Nephron progenitor cell (in vitro differentiated cells): ENCODE results near the gene OPRM1.

Experiments used
- DNase-seq: peaks from one replicate; pipeline ENCODE4 v3.0.0; 2021
- H3K27ac Mint-ChIP-seq: 2 replicates; pipeline ENCODE4 v1.8.0; 2021; ENCODE audit warnings: mild to moderate bottlenecking, moderate library complexity, mixed read lengths
- H3K27me3 Mint-ChIP-seq: 2 replicates; pipeline ENCODE4 v1.8.0; 2021; ENCODE audit warnings: mild to moderate bottlenecking, low read depth, mixed read lengths; ENCODE audit not compliant: poor library complexity
- H3K36me3 Mint-ChIP-seq: 2 replicates; pipeline ENCODE4 v1.8.0; 2021; ENCODE audit warnings: low read depth, mixed read lengths
- H3K4me1 Mint-ChIP-seq: 2 replicates; pipeline ENCODE4 v1.8.0; 2021; ENCODE audit warnings: mixed read lengths
- H3K4me3 Mint-ChIP-seq: 2 replicates; pipeline ENCODE4 v1.8.0; 2021; ENCODE audit warnings: mild to moderate bottlenecking, moderate library complexity, mixed read lengths
- H3K9me3 Mint-ChIP-seq: 2 replicates; pipeline ENCODE4 v1.8.0; 2021; ENCODE audit warnings: mild to moderate bottlenecking, moderate library complexity, mixed read lengths
- CTCF ChIP-seq: fragments of 200-600 bp; sonication (generic); IDR thresholded peaks from 2 replicates; pipeline ENCODE4 v1.5.0; 2021; ENCODE audit warnings: antibody characterized with exemption

The OPRM1 gene

GRCh38 chr6:154117485-154117884 lies 78.4 kb downstream of the OPRM1 start:
- Mint-ChIP-seq H3K4me1 (no peaks in the 10 kb centered on the region), H3K36me3 (no peaks in the 10 kb centered on the region), H3K27ac (no peak overlapping the region), H3K27me3 (peaks cover 5% of the 10 kb centered on the region), H3K9me3 (no peaks in the 10 kb centered on the region), H3K4me3 (no peak overlapping the region)
- no peak for TF ChIP-seq CTCF
- DNase-seq: no peak

GRCh38 chr6:154122195-154122925 lies 83.3 kb downstream of the OPRM1 start:
- no peaks in the 10 kb centered on the region for H3K9me3 Mint-ChIP-seq
- no peaks in the 10 kb centered on the region for H3K4me1 Mint-ChIP-seq
- peaks cover 9% of the 10 kb centered on the region for H3K27me3 Mint-ChIP-seq

GRCh38 chr6:154123155-154123956 lies 84.3 kb downstream of the OPRM1 start:
- Mint-ChIP-seq H3K36me3 (no peaks in the 10 kb centered on the region), H3K9me3 (no peaks in the 10 kb centered on the region), H3K4me1 (no peaks in the 10 kb centered on the region), H3K27me3 (peaks cover 13% of the 10 kb centered on the region), H3K27ac (no peak overlapping the region), H3K4me3 (no peak overlapping the region)
- no peak for DNase-seq
- no peak for TF ChIP-seq CTCF

More at GRCh38 chr6:154122195-154122925, 83.3 kb downstream of the OPRM1 start:
- no peaks in the 10 kb centered on the region for H3K36me3 Mint-ChIP-seq
- H3K4me3 Mint-ChIP-seq: no peak overlapping the region
- no peak for TF ChIP-seq CTCF
- no peak overlapping the region for H3K27ac Mint-ChIP-seq
- DNase-seq: no peak

- H3K36me3 Mint-ChIP-seq: no peaks in the 10 kb centered on the region
These were observed 86.4 kb downstream of the OPRM1 start for GRCh38 chr6:154125421-154125820.

DNA sequence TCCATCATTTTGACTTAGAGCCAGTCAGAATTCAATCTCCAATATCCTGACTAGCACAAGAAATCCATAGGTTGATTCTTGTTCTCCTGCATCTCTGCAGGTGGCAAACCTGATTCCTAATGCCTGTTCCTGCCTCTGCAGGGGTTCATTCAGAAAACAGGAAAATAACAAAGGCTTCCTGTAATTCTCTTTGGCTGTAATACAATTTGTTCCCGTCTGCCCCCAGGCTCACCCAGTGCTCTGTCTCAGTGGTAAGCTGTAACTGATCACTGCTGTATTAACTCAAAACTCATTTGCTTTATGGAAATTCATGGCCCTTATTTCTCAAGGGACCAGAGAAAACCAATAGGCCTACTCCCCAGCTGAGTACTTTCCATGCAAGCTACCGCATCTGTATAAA lies 88.6 kb downstream of the OPRM1 start:
- no peak overlapping the region for H3K4me3 Mint-ChIP-seq
- DNase-seq: no peak
- no peaks in the 10 kb centered on the region for H3K36me3 Mint-ChIP-seq
- H3K4me1 Mint-ChIP-seq: no peaks in the 10 kb centered on the region
- no peak for TF ChIP-seq CTCF
- peaks cover 8% of the 10 kb centered on the region for H3K27me3 Mint-ChIP-seq
- H3K9me3 Mint-ChIP-seq: no peaks in the 10 kb centered on the region
- no peak overlapping the region for H3K27ac Mint-ChIP-seq

More at GRCh38 chr6:154125421-154125820, 86.4 kb downstream of the OPRM1 start:
- Mint-ChIP-seq H3K4me1 (no peaks in the 10 kb centered on the region), H3K27ac (no peak overlapping the region), H3K27me3 (peaks cover 13% of the 10 kb centered on the region), H3K4me3 (no peak overlapping the region), H3K9me3 (no peaks in the 10 kb centered on the region)
- TF ChIP-seq CTCF: no peak
- DNase-seq: no peak
